NCI-H187 (cell line): ENCODE measurements around the gene OPCML.

Experiments used
- DNase-seq, 2 experiments: peaks; one replicate each; lab custom pipeline; 2025; lab: John Stamatoyannopoulos, UW

The OPCML gene

DNA sequence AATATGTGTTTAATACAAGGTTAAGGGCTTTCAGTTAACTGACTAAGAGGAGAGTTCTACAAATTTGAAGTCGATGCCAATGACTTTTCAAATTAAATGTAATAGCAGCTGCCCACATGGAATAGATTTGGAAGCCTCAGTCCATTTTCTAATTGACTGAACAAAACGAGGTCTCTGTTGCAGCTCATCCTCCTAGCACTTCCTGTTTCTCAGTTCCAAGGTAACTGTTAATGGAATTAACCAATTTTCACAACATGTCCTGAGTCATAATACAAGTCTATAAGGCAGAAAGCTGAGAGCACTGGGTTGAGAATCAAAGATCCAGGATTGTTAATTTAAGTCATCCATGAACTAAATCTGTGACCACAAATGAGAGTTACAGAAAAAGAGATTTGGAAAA, 177.2 kb downstream of the OPCML start:
- no peak for DNase-seq

DNA sequence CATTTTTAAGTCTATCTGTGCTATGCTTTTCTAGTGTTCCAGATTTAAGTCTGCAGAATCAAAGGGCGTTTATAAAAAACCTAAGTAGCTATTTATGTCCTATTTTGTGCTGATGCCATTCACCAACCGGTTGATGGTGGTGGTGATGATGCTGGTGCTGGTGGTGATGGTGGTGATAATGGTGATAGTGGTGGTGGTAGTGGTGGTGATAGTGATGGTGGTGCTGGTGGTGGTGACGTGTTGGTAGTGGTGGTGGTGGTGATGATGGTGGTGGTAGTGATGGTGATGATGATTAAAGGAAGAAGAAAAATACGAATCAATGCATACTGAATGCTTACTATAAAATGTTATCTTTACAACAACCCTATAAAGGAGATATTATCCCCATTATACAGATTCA, 178.2 kb downstream of the OPCML start:
- DNase-seq: no peak

DNA sequence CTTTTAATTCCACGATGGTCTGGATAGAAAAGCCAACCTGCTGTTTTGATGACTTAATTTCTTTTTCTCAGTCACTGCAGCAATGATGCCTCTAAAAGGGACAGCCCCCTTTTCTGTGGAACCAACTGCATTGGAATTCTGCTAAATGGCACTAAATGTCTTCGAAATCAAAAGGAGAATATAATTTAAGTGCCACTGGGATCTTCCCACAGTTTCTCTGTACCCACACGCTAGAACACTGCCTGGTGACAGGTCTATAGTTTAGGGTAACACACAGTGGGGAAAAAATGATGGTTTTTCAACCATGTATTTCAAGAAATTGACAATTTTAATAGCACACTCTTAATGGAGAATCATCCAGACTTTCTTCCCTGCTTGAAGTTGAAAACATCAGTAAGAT, 182.3 kb downstream of the OPCML start:
- DNase-seq: no peak

DNA sequence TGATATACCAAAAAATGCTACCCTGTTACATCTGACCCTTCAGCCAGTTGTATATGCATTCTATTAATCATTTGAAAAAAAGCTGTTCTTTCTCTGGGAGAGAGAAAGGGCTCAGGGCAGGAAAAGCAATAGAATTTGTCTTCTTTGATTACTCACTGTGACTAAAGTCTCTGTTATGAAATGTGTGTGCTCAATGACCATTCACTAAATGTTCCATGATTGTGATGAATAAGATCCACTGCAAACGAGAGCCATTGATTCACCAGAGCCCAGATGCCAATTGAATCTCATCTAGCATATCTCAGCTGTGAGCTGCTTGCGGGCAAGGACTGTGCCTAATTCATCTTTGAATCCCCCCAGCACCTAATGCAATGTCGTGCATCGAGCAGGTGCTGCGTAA, 184.3 kb downstream of the OPCML start:
- no peak for DNase-seq

DNA sequence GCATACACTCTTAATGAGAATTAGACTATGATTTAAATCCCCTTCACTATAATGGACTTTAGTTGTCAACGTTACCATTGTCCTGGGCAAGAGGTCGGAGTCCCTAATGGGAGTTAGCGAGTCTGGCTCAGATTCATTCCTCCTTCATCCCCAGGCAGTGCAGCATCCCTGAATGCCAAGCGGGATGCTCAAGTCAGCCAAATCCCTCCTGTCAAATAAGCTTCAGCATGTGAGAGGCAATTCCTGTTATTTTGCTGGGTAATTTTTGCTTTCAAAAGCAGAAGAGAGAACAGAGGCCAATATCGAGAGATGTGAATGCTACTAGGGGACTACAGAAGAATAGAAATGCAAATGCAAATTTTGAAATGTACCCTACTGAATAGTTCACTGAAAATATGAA, 186.2 kb downstream of the OPCML start:
- DNase-seq: no peak

DNA sequence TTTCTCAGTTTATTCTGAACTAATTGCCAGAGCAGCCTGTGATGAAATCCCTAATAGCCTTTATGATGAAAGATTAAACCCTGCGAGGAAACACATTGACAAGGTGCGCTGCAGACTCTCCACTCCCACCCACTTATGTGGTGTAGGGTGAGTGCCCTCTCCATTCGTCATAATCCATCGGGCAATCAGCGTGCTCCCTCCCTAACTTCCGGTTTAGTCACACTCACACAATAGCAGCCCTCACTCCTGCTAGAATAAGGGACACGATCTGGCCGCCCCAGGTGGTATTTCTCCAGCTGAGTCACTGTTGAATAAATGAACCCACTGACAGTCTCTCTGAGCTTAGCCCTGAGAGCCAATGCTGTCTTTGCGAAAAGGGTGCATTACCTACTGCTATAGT, 188.3 kb downstream of the OPCML start:
- no peak for DNase-seq

DNA sequence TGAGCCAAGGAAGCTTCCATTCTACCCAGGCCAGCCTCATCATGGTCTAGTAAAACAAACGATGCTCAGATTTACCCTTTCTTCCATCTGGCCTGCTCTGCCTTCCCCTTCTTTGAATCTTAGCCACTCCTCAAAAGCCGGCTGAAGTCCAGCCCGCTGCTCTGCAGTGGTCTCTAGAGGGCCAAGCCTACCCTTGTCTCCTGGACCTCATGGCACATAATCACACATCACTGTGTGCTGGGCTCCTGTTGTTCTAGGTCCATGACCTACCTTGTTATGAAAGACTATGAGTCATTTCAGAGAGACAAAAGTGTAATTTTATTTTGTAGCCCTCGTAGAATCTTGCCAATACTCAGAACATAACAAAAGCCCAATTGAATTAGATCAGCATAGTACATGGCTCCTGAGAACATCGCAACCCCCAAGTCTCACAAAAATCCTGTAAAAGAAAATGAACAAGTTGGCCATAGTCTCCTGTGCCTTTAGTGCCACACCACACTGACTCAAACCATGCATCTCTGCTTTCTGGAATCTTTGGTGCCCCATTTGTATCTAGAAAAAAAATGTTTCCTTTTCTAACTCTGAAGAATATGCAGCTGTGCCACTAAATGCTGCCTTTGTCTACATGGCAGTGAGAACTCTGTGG, 192.7 kb downstream of the OPCML start:
- DNase-seq: no peak

DNA sequence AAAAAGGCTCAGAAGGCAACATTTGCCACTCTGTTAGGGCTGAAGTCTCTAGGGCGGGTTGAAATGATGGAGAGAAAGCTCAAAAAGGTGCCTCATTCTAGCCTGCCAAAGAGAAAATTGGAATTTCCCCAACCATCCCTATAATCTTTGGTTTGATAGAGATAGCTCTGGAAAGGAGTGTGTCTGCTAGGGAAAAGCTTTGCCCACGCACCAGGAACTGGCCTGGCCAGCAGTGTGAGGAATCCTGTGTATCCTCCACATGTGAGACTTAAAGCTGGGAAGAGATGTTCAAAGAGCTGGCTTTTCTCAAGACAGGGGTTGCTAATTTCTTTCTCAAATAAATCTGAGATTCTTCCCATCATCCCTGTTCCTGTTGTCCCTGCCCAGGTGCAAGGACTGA, 193.7 kb downstream of the OPCML start:
- no peak for DNase-seq

DNA sequence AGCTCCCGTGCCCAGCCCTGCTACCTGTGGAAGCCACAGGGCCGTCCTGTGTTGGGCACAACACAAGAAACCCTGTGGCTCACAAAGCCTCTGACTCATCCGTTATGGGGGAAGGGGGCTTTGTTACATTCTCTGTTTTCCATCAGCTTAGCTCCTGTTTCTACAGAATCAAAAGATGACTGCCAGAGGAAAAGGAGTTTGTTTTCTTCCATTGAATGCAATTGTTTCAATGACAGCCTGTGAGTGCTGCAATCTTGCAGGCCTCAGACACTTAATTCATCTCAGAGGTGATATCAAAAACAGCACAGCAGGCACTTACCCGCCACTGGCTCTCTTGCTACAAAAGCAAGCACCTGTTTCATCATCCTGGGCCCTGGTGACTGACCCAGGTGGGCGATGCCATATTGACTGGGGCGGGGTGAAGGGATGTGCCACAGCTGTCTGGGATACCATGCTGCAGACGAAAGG, 194.3 kb downstream of the OPCML start:
- no peak for DNase-seq

DNA sequence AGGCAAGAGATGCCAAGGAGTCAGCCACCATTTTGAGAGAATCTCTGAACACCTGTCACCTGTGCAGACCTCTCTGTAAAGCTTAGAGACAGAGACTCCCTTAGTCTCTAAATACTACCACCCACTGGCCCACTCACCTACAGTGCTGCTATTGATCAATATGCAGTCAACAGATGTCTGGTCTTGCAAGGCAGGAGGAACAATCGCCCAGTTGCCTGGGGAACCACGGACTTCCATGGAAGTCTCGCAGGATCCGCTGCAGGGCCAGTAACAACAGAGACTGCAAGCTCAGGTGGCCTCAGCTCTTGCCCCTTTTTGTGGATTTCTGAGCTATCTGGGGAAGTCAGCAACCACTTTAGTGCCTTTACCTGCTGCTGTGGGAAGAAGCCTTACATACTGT, 195.1 kb downstream of the OPCML start:
- DNase-seq: no peak

DNA sequence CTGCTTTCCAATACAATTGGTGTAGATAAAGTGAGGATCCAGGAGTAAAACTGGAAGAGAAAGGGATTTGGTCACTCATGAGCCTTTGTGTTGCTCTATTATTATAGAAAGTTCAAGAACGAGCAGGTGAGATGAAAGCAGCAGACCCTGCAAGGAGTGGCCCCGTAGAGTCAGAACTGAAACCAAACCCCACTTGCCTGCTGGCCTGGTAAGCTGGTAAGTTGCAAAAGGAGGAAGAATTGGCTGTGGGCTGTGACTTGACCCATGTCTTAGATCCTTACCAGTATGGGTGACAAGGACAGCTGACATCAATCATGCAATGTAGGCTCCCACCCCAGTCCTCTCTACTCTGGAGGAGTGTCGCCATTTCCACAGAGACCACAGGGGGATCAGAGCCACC, 201.3 kb downstream of the OPCML start:
- DNase-seq: no peak

DNA sequence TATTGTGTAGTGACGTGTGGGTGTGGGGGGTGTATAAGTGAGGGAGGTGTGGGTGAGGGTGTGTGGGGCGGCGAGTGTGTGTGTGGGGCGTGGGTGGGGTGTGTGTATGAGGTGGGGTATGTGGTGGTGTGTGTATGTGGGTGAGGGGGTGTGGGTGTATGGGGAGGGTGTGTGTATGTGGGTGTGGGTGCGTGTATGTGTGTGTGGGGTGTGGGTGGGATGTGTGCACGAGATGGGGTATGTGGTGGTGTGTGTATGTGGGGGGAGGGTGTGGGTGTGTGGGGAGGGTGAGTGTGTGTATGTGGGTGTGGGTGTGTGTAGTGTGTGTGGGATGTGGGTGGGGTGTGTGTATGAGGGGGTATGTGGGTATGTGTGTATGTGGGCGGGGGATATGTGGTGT, 205.5 kb downstream of the OPCML start:
- DNase-seq: no peak

DNA sequence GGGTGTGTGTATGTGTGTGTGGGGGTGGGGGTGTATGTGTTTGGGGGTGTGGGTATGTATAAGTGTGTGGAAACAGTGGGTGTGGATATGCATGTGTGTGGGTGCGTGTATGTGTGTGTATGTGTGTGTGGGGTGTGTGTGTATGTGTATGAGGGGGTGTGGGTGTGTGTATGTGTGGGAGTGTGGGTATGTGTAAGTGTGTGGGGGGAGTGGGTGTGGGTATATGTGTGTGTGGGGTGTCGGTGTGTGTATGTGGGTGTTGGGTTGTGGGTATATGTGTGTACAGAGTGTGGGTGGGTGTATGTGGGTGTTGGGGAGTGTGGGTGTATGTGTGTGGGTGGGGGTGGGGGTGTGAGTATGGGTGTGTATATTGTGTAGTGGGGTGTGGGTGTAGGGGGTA, 206.0 kb downstream of the OPCML start:
- DNase-seq: no peak

DNA sequence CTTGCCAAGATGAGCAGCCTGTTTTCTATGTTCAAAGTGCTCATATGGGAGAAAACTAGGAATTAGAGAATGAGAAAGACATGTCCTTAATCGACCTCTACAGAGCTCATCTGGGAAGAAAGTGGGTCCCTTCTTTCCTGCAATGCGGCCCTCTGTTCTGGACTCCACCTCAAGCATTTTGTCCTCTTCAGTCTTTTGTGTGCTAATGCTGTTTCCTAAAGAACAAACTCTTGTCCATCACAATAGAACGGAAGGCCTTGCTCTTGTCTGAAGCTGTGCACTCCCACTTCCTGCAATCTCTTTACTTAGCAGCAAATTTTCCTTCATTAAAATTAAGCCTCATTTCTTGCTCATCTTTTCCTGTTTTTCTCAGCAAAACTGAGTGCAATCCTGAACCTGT, 206.6 kb downstream of the OPCML start:
- DNase-seq: no peak

DNA sequence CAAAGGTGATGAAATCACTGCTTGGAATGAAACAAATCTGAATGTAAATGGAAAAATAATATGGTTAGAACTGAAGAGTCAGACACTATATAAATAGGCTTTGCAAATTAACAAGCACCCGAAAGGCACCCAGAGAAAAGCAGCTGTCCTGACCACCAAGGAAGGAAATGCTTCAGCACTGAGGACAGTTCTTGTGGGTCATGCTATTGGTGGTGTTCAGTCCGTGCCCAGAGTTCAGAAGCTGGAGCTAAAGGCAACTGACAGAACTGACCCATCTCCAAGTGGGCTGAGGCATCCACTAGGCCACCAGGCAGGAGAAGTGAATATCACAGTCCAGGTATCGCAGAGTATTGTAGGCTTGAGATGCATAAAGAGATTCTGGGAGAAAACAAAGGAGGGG, 208.9 kb downstream of the OPCML start:
- DNase-seq: no peak

DNA sequence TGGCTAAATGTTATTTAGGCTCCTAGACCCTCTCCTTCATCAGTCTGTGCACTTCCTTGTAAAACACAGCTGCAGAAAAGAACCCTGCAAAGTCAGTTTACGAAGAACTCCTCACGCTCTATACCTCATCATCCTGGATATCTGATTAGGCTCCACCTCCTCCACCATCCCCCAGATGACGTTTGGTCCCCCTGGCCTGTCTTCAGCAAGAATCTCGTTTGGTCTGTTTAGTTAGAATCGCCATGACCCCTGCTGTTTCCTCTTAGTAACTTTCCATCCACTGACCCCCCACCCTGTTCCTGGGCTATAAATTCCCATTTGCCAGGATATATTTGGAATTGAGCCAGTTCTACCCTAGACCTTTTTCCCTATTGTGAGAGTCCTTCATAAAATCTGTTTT, 214.1 kb downstream of the OPCML start:
- DNase-seq: no peak

DNA sequence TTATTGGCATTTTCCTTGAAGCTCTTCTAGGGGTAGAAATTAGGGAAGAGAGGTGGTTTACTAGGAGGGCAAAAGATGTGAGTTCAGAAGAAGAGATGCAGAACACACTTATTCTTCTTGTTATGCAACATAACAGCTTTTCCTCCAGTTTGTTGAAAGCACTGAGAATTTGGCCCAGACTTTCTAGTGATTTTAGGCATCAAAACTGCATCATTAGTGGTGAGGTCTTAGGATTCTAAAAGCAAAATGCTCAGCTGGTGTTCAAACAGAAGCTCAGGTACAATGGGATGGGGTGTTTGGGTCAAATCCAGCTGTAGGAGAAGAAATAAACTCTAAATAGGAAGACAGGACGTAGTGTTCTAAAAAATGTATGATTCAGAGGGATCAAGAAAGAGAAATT, 221.1 kb downstream of the OPCML start:
- DNase-seq: no peak

DNA sequence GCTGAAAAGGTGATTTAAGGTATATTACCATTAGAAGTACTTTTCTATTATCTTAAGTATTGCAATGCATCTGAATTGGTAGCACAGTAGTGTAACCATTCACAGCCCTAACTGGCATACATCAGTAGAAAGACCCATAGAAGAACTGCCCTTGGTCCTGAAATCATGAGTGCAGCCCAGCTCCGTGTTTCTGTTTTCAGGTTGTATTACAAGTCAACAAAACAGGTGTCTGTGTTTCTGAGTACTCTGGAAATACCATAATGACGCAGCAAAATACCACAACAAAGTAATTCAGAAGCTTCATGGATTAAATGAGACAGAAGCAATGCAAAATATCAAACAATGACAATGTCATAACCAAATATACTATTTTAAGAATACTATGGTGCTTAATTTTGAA, 226.3 kb downstream of the OPCML start:
- DNase-seq: no peak

DNA sequence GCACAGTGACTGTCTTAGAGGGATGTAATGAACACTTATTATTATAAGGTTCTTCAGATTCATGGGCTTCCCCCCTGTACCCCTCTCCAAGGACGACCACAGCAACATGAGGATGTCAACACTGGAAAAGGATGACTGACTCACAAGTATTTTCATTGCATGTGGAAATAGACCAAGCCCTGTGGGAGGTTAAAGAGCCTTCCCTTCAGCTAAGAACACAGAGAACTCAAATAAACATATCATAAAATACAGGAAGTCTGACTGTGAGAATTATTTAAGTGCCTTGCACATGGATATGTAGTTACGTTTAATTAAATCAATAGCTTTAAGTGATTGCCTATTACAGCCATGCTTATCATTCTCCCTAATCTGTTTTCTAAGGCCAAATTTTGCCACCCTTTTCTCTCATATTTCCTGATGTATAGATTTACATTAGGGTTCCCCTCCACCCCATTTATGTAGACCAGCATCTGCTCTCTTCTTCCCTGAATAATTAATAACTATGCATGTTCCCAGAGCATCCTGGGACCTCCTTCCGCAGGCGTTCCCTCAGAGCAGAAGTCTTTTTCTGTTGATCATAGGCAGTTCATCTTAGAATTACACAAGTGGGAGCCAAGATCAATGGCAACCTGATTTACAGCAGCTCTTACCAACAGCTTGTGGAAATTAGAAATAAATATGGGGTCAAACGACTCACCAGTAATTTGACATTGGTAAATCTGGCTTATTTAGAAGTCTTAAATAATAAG, 226.9 kb downstream of the OPCML start:
- DNase-seq: no peak

DNA sequence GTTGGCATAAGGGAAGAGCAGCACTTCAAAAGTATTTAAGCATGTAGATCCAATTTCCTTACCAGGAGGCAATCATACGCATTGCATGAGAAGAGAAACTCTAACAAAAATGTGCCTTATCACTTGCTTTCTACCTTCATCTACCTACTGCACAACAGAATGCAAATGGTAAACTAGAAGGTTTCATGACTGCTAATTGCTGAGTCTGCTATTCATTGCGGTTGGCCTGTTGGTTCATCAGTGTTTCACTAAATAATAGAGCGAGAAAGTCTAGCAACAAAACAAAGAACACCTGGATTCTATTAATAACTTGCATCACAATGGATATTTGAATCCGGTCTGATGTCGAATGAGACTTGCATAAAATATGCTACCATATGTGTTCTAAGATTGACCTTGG, 229.0 kb downstream of the OPCML start:
- no peak for DNase-seq

DNA sequence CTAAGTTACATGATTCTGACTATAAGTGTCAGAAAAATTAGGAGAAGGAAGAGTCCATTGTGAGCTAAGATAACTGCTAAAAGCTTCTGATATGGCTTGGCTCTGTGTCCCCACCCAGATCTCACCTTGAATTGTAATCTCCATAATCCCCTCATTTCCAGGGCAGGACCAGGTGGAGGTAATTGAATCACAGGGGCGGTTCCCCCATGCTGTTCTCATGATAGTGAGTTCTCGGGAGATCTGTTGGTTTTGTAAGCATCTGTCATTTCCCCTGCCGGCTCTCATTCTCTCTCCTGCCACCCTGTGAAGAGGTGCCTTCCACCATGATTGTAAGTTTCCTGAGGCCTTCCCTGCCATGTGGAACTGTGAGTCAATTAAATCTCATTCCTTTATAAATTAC, 230.2 kb downstream of the OPCML start:
- no peak for DNase-seq

DNA sequence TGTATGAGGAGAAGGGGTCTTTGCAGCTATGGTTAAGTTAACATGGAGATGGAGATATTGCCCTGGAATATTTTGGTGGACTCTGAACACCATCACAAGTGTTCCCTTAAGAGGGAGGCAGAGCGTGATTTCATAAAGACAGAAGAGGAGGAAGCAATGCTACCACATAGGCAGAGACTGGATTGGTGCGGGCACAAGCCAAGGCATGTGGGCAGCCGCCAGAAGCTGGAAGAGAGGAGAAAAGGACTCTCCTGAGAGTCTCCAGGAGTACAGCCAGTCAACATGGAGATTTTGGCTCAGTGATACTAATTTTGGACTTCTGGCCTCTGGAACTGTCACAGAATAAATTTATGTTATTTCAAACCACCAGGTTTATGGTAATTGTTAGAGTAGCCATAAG, 231.6 kb downstream of the OPCML start:
- no peak for DNase-seq

DNA sequence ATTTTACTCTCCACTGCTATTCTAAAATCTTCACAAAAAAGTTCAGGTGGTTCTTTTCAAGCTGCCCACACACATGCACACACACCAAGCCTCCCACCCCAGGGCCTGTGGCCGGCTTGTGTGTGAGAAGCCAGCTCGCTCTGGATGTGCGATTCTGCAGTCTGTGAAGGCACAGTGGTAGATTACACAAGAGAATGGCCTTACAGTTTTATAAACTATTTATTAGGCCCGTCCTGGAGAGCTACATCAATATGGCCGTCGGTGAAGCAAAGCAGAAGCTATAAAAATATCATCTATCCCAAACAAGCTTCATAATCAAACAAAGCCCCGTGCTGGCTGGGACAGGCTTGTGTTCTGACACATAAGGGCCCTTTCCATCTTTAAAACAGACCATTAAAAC, 240.5 kb downstream of the OPCML start:
- no peak for DNase-seq

DNA sequence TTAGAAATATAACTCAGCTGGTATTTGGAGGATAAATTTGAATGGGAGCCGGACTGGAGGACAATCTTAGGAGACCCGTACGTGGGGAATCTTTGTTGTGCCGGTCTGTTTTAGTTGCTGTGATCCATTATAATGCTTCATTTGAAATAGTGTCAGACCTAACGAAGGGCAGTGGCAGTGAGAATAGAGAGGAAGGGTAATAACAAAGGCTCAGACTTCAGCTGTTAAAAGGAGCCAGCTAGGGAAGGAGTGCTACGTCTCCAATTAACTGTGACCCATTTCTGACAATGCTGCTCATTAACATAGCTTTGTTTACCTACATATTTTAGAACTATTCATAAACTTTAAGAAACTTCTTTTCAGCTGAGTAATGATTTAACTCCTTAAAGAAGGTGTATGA, 246.9 kb downstream of the OPCML start:
- DNase-seq: no peak
